GM12874 (cell line): ENCODE data around the gene ITPRIPL2.

Experiments used
- TF ChIP-seq, protein P1 (sequence below): IDR thresholded peaks from 2 replicates; pipeline ENCODE4 v1.5.1; 2011; ENCODE audit warnings: low read depth, mild to moderate bottlenecking, control low read depth, low read length, moderate library complexity; ENCODE audit not compliant: insufficient read depth

The ITPRIPL2 gene

DNA sequence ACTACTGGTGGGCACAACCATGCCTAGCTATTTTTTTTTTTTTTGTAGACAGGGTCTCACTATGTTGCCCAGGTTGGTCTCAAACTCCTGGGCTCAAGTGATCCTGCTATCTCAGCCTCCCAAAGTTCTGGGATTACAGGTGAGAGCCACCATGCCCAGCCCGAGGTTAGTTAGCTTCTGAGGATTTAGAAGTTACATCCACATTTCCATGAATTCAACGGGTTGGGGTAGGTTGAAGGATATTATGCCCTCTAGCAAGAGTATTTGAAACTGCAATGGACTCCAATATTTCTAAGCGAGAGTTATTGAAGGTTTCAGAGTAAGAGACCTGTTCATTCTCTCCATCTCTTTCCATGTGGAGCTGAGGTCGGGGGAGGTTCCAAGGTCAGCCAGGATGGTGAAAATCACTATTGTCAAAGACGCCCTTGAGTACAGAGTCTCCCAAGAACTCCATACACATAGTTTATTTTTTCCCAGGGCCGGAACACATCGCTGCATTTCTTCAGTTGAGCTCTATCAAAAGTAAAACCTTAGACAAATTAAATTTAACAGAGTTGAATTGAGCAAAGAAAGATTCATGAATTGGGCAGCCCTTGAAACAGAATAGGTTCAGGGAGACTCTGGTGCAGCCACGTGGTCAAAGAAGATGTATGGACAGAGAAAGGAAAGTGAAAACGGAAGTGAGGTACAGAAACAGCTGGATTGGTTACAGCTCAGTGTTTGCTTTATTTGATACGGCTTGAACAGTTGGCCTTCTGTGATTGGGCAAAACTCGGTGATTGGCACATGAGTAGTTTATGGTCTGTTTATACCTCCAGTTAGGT lies 19.0 kb upstream of the ITPRIPL2 start:
- TF ChIP-seq, protein P1, sequence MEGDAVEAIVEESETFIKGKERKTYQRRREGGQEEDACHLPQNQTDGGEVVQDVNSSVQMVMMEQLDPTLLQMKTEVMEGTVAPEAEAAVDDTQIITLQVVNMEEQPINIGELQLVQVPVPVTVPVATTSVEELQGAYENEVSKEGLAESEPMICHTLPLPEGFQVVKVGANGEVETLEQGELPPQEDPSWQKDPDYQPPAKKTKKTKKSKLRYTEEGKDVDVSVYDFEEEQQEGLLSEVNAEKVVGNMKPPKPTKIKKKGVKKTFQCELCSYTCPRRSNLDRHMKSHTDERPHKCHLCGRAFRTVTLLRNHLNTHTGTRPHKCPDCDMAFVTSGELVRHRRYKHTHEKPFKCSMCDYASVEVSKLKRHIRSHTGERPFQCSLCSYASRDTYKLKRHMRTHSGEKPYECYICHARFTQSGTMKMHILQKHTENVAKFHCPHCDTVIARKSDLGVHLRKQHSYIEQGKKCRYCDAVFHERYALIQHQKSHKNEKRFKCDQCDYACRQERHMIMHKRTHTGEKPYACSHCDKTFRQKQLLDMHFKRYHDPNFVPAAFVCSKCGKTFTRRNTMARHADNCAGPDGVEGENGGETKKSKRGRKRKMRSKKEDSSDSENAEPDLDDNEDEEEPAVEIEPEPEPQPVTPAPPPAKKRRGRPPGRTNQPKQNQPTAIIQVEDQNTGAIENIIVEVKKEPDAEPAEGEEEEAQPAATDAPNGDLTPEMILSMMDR: no peak

DNA sequence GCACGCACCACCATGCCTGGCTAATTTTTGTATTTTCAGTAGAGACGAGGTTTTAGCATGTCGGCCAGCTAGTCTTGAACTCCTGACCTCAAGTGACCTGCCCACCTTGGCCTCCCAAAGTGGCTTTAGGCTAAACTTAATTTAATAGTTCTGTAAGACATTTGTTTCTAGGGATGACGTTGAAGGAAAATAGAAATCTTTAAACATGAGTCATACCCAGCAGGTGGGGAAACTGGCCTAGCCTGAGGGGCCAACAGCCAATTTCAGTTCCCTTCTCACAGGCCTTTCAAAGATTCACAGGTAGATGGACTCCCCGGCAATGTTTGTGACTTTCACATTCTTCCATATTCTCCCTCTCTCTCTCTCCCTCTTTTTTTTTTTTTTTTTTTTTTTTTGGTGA lies 18.1 kb upstream of the ITPRIPL2 start:
- TF ChIP-seq, protein P1: no peak

DNA sequence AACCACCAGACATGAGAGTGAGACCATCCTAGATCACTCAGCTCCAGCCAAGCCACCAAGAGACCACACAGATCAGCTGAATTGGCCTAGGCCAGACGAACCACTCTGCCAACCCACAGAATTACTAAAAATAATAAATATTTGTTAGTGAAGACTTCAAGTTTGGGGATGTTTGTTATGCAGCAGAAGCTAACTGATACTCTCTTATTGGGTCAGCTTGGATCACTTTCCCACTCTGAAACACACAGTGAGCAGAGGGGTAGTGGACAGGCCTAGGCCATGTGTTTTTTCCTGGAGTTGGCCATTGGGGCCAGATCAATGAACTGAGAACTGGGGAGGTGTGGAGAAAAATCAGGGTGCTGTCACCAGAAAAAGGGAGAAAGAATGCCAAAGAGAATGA lies 15.6 kb upstream of the ITPRIPL2 start:
- TF ChIP-seq, protein P1: no peak

DNA sequence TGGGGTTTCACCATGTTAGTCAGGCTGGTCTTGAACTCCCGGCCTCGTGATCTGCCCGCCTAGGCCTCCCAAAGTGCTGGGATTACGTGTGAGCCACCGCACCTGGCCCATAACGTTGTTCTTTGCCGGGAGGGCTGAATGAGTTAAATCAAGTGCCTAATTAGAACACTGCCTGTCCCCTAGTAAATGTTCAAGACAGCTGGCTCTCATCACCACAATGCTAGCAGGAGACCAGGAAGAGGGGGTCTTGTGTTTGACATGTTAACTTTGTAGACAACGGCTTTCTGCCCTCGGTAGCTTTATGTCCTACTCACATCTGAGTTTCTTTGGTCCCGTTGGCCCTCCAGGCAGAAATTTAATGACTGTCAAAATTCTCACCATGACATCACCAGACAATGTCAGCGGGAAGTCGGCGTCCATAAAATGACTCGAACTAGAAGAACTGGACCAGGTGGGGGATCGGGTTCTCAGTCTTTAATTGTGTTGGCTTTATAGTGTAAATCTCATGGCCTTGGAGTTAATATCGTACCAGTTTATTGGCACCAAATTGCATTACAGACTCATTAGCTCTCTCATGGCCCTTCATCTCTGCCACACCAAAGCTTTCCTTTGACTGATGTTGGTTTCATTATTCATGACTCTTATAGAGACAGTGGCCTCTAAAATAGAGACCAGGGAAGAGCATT lies 11.4 kb upstream of the ITPRIPL2 start:
- TF ChIP-seq, protein P1: no peak

DNA sequence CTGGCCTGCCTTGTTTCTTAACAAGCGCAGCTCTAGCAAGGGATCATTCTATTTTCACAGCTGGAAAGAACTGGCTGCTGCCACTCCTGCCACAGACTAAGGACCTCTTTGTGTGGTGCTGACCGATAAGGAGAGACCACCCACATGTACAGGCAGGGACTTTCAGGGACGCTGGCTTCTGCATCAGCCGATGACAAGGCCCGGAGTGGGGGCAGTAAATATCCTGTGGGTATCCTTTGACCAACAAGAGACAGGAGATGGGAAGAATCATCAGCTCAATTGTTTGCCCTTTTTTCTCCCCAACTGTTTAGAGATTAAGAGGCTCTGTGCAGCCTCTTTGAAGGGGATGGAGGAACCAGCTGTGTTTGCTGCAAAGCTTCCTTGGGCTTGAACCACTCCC lies 9.2 kb upstream of the ITPRIPL2 start:
- TF ChIP-seq, protein P1: no peak

DNA sequence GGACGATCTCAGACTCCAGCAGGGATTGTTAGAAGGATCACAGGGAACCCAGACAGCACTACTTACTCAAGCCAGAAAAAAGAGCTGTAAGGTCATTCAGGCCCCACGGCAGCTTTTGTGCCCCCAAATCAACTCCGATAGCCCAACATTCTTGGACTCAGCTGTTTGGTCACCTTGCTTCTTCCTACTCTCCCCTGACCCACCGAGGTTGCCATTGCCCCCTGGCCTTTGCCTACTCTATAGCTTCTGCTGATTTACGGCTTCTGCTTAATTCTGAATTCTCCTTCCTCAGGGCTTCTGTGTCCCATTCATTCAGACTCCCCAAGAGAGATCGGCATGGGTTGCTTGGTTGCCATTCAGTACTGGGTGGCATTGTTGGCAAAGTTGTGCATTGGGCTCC lies 8.6 kb upstream of the ITPRIPL2 start:
- TF ChIP-seq, protein P1: no peak

DNA sequence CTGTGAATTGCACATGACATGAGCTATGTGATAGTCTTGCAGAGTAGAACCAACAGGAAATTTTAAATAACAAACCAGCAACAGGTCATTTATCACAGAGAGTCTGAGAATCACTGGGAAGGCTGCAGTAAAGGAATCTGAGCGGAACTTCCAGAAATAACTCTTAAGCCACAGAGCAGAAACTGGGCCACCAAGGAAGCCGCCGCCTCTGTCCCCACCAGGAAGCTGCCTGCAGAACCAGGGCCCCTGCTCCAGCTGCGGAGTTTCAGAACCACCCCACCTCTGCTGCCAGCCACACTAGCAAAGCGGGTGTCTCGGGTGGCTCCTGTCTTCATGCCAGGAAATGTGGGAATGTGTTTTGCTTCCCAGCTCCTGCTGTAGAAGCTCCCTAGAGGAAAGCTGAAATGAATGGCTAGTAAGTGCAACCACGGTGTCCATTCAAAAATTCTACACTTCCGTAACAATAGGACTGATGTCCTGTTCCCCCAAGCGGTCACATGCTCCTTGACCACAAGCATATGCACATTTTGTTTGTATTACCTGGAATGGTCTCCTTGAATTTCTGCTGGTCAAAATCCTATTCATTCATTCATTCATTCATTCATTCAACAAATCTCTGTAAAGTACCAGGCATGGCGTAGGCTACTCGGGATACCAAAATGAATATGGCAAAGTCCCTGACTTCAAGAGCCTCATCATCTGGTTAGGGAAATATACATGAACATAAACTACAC lies 7.7 kb upstream of the ITPRIPL2 start:
- TF ChIP-seq, protein P1: no peak
